GM12878 (cell line): ENCODE measurements around the gene PPIC. TPM values are rescaled to one million over a fixed set of nuclear protein-coding genes. Genes with fewer than 3 reads are reported as not detected.

Source experiments
- ATAC-seq: fragments of 200-7000 bp; cut with Tn5 transposase; 3 replicates; pipeline ENCODE4 v1.9.1; 2020; ENCODE audit warnings: mild to moderate bottlenecking, moderate library complexity
- BruUV-seq: library from RNA; stranded (reverse); fragments of 400-500 nt; replicated peaks from 2 replicates; lab custom pipeline; 2021; lab: Mats Ljungman, UMichigan
- CTCF ChIA-PET: fragments of 300-600 bp; sonication (Branson Sonifier 250); formaldehyde crosslinking; extraction: SDS; loops from one replicate; lab custom pipeline; 2021; ENCODE audit warnings: inconsistent platforms; lab: Yijun Ruan, JAX
- POLR2A ChIA-PET: fragments of 350-600 bp; formaldehyde crosslinking; extraction: SDS; loops from one replicate; lab custom pipeline; 2021; ENCODE audit warnings: inconsistent platforms; lab: Charles Lee
- RAD21 ChIA-PET: fragments of 300-600 bp; sonication (Branson Sonifier 250); formaldehyde crosslinking; loops from one replicate; lab custom pipeline; 2023; ENCODE audit warnings: antibody characterized with exemption; ENCODE audit not compliant: unreplicated experiment; lab: Charles Lee
- SMC1A ChIA-PET: fragments of 300-600 bp; sonication (Branson Sonifier 250); formaldehyde crosslinking; loops from one replicate; lab custom pipeline; 2023; ENCODE audit not compliant: unreplicated experiment, uncharacterized antibody; lab: Charles Lee
- DNase-seq: peaks from one replicate; pipeline ENCODE4 v3.0.0-alpha.2; 2011; ENCODE audit warnings: low read depth, low spot score
- FAIRE-seq: peaks from 3 replicates; lab custom pipeline; 2011; peaks lifted over from hg19 to GRCh38; lab: Jason Lieb, UNC
- H2AFZ ChIP-seq: 2 replicates; pipeline ENCODE4 v1.6.0; 2011; ENCODE audit warnings: low read depth, low read length, control low read depth; ENCODE audit not compliant: control insufficient read depth
- H3K27ac ChIP-seq: 2 replicates; pipeline ENCODE4 v1.5.1; 2011; ENCODE audit warnings: control low read depth; ENCODE audit not compliant: control insufficient read depth, insufficient read depth
- H3K27me3 ChIP-seq, 2 experiments: replicated peaks in 1 of 2; 2 replicates each; pipeline versions ENCODE4 v1.6.0 to v1.6.1; 2011; ENCODE audit warnings: low read length in 1 of 2; ENCODE audit not compliant: control insufficient read depth in 2 of 2, insufficient read depth in 2 of 2
- H3K36me3 ChIP-seq, 2 experiments: 2 replicates each; pipeline ENCODE4 v1.5.1; 2011; ENCODE audit warnings: low read length in 1 of 2; ENCODE audit not compliant: control insufficient read depth in 2 of 2, insufficient read depth in 2 of 2
- H3K4me1 ChIP-seq: 2 replicates; pipeline ENCODE4 v1.6.1; 2011; ENCODE audit warnings: mild to moderate bottlenecking, low read length, moderate library complexity, mixed read lengths; ENCODE audit not compliant: control insufficient read depth, insufficient read depth
- H3K4me2 ChIP-seq: 2 replicates; pipeline ENCODE4 v1.6.0; 2011; ENCODE audit warnings: control low read depth; ENCODE audit not compliant: control insufficient read depth, insufficient read depth
- H3K4me3 ChIP-seq: fragments of 200-600 bp; sonication (generic); 2 replicates; pipeline ENCODE4 v1.5.1; 2016
- H3K79me2 ChIP-seq: 2 replicates; pipeline ENCODE4 v1.6.0; 2011; ENCODE audit warnings: low read length; ENCODE audit not compliant: control insufficient read depth, insufficient read depth
- H3K9ac ChIP-seq: 2 replicates; pipeline ENCODE4 v1.8.0; 2011; ENCODE audit warnings: low read length, control low read depth, mixed read lengths; ENCODE audit not compliant: control insufficient read depth, insufficient read depth
- H3K9me3 ChIP-seq: replicated peaks from 3 replicates; pipeline ENCODE4 v1.5.1; 2011; ENCODE audit warnings: mild to moderate bottlenecking, low read length; ENCODE audit not compliant: control insufficient read depth, insufficient read depth
- H4K20me1 ChIP-seq: 2 replicates; pipeline ENCODE4 v1.6.0; 2011; ENCODE audit not compliant: control insufficient read depth, insufficient read depth
- CBX3 ChIP-seq: fragments of 200-600 bp; sonication (generic); IDR thresholded peaks from 2 replicates; pipeline ENCODE4 v1.6.1; 2016; ENCODE audit warnings: low read depth, borderline replicate concordance
- CBX5 ChIP-seq: sonication (generic); IDR thresholded peaks from 2 replicates; pipeline ENCODE4 v1.6.1; 2016; ENCODE audit warnings: low read depth, moderate library complexity, mild to moderate bottlenecking, inconsistent platforms
- DPF2 ChIP-seq: fragments of 450-650 bp; IDR thresholded peaks from 2 replicates; pipeline ENCODE4 v1.6.1; 2017; ENCODE audit warnings: mild to moderate bottlenecking
- ESRRA ChIP-seq: IDR thresholded peaks from 2 replicates; pipeline ENCODE4 v1.6.1; 2012; ENCODE audit warnings: mild to moderate bottlenecking, low read length, improper control_type of control experiment
- EZH2 ChIP-seq: IDR thresholded peaks from 2 replicates; pipeline ENCODE4 v1.6.1; 2012; ENCODE audit warnings: low read depth, mild to moderate bottlenecking, control low read depth, inconsistent platforms, low read length, borderline replicate concordance; ENCODE audit not compliant: control insufficient read depth
- KDM1A ChIP-seq: fragments of 200-600 bp; sonication (generic); IDR thresholded peaks from 2 replicates; pipeline ENCODE4 v1.6.1; 2016; ENCODE audit warnings: borderline replicate concordance
- MTA2 ChIP-seq: fragments of 450-650 bp; IDR thresholded peaks from 2 replicates; pipeline ENCODE4 v1.6.1; 2016; ENCODE audit warnings: low read depth, mild to moderate bottlenecking, moderate library complexity
- NR2C2 ChIP-seq: IDR thresholded peaks from 2 replicates; pipeline ENCODE4 v1.6.1; 2011; ENCODE audit warnings: borderline replicate concordance, low read depth; ENCODE audit not compliant: control insufficient read depth, insufficient read length
- PML ChIP-seq: IDR thresholded peaks from 2 replicates; pipeline ENCODE4 v1.6.1; 2012; ENCODE audit warnings: low read length, inconsistent platforms
- SREBF2 ChIP-seq: IDR thresholded peaks from 2 replicates; pipeline ENCODE4 v1.6.1; 2012; ENCODE audit warnings: mild to moderate bottlenecking, low read length
- ZNF274 ChIP-seq: IDR thresholded peaks from one replicate; pipeline ENCODE4 v1.8.0; 2011; ENCODE audit not compliant: insufficient read length, insufficient read depth
- WGBS: methylation state at CpG from one replicate; pipeline ENCODE4 v1.1.6; 2016; ENCODE audit warnings: low lambda C conversion rate; ENCODE audit not compliant: insufficient replicate concordance, insufficient coverage; ENCODE audit errors: missing lambda C conversion rate; 5-methylcytosine and 5-hydroxymethylcytosine counted together
- in situ Hi-C: fragments of 300-500 bp; cut with MboI; formaldehyde crosslinking; loops from 9 replicates; pipeline ENCODE4 v1.14.3; 2018; ENCODE audit warnings: mixed read lengths
- intact Hi-C: fragments of 100-400 bp; cut with micrococcal nuclease; formaldehyde crosslinking; loops from one replicate; pipeline ENCODE4 v1.14.2; 2022; ENCODE audit not compliant: unreplicated experiment
- polyA plus RNA-seq, 11 experiments: library from polyadenylated mRNA; depleted of rRNA in 4 of 11; unstranded in 6 of 11; stranded (reverse) in 5 of 11; fragments of >200 nt; fragmentation: Nextera tagmentation in 4 of 11; fragmentation: Illumina TruSeq in 1 of 11; extraction: Ambion mirVana in 4 of 11; extraction: Trizol in 1 of 11; gene quantifications; 1 replicate in 1 of 11; 2 replicates in 10 of 11; pipeline versions ENCODE4 v1.2.1 to v1.2.3, GENCODE V29; 2011 to 2016; ENCODE audit warnings: inconsistent platforms in 2 of 11, missing spikeins in 2 of 11, low read depth in 1 of 11
- total RNA-seq, 4 experiments: library from RNA; depleted of rRNA in 3 of 4; stranded (reverse); fragments of >200 nt in 3 of 4; fragmentation: Illumina TruSeq in 1 of 4; extraction: Trizol in 1 of 4; gene quantifications; 2 replicates each; pipeline versions ENCODE4 v1.2.1 to v1.2.3, GENCODE V29; 2013 to 2021
- TF ChIP-seq, protein P1 (sequence below): fragments of 450-650 bp; formaldehyde crosslinking; IDR thresholded peaks from 2 replicates; pipeline ENCODE4 v1.4.0; 2020; ENCODE audit warnings: mild to moderate bottlenecking, moderate library complexity
- TF ChIP-seq, protein P2 (sequence below): fragments of 450-650 bp; IDR thresholded peaks from 2 replicates; pipeline ENCODE4 v1.6.1; 2016; ENCODE audit warnings: mild to moderate bottlenecking, moderate library complexity, borderline replicate concordance
- TF ChIP-seq, protein P3 (sequence below): IDR thresholded peaks from 2 replicates; pipeline ENCODE4 v1.6.1; 2011; ENCODE audit warnings: low read depth, low read length, improper control_type of control experiment, borderline replicate concordance

PPIC gene
- total and polyA plus RNA-seq, 10 of the 15 experiments (the other 5 are each of a cell fraction or from before 2014, with no cell fraction given): 0.12 to 0.21 TPM; not detected in 8

DNA sequence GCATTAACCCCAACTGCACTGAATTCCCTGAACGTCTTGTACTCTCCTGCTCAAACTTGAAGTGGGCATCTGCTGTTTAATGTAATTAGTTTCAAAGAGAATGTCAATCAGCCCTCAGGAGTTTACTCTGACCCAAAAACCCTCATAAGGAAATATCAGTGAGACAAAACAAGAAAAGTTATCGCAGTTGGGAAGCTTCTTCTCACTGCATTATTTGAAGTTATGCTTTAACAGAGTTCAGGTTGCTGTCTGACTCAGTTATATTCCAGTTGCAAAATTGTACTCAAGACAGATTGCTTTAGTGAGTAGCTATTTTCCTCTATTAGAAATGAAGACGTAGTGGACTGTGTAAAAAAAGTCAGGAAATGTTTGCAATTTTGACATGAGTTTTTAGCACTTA is 52.1 kb downstream of the PPIC start:
- BruUV-seq: no TSS peak
- intact Hi-C loops (no loop called here), in situ Hi-C loops (no loop called here)
- no peak overlapping the region for H3K9ac ChIP-seq
- no peak overlapping the region for H2AFZ ChIP-seq
- WGBS: 34% methylated on average over 3 of the region's 3 CpGs
- H3K36me3 ChIP-seq: no peaks in the 10 kb centered on the region
- no peaks in the 10 kb centered on the region for H4K20me1 ChIP-seq
- H3K4me1 ChIP-seq: peaks cover 20% of the 10 kb centered on the region
- H3K27ac ChIP-seq: no peak overlapping the region
- RAD21 ChIA-PET: no interaction called here
- POLR2A ChIA-PET: no interaction called here
- CTCF ChIA-PET: interaction anchor here (0.6 kb wide), 1 partner anchor 1417 kb away, joined by 5 read pairs; no protein-coding TSS in a partner anchor
- no peak overlapping the region for H3K4me2 ChIP-seq
- no peak for DNase-seq
- SMC1A ChIA-PET: interaction anchor here (1.1 to 1.3 kb wide), 2 partner anchors 8 to 281 kb away, joined by 3 to 4 read pairs; no protein-coding TSS in a partner anchor
- no peaks in the 10 kb centered on the region for H3K79me2 ChIP-seq
- no peak overlapping the region for H3K4me3 ChIP-seq
- no peaks in the 10 kb centered on the region for H3K9me3 ChIP-seq
- no peaks in the 10 kb centered on the region for H3K27me3 ChIP-seq
- peak; percentile 38 for ATAC-seq
- no peak for FAIRE-seq
- TF ChIP-seq KDM1A (no peak), CBX5 (no peak), ZNF274 (no peak), NR2C2 (no peak), MTA2 (no peak), PML (no peak), DPF2 (no peak), ESRRA (no peak), CBX3 (no peak), SREBF2 (no peak), EZH2 (no peak)
- TF ChIP-seq, protein P1, sequence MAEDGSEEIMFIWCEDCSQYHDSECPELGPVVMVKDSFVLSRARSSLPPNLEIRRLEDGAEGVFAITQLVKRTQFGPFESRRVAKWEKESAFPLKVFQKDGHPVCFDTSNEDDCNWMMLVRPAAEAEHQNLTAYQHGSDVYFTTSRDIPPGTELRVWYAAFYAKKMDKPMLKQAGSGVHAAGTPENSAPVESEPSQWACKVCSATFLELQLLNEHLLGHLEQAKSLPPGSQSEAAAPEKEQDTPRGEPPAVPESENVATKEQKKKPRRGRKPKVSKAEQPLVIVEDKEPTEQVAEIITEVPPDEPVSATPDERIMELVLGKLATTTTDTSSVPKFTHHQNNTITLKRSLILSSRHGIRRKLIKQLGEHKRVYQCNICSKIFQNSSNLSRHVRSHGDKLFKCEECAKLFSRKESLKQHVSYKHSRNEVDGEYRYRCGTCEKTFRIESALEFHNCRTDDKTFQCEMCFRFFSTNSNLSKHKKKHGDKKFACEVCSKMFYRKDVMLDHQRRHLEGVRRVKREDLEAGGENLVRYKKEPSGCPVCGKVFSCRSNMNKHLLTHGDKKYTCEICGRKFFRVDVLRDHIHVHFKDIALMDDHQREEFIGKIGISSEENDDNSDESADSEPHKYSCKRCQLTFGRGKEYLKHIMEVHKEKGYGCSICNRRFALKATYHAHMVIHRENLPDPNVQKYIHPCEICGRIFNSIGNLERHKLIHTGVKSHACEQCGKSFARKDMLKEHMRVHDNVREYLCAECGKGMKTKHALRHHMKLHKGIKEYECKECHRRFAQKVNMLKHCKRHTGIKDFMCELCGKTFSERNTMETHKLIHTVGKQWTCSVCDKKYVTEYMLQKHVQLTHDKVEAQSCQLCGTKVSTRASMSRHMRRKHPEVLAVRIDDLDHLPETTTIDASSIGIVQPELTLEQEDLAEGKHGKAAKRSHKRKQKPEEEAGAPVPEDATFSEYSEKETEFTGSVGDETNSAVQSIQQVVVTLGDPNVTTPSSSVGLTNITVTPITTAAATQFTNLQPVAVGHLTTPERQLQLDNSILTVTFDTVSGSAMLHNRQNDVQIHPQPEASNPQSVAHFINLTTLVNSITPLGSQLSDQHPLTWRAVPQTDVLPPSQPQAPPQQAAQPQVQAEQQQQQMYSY (CRISPR knock-in tag): no peak
- TF ChIP-seq, protein P2, sequence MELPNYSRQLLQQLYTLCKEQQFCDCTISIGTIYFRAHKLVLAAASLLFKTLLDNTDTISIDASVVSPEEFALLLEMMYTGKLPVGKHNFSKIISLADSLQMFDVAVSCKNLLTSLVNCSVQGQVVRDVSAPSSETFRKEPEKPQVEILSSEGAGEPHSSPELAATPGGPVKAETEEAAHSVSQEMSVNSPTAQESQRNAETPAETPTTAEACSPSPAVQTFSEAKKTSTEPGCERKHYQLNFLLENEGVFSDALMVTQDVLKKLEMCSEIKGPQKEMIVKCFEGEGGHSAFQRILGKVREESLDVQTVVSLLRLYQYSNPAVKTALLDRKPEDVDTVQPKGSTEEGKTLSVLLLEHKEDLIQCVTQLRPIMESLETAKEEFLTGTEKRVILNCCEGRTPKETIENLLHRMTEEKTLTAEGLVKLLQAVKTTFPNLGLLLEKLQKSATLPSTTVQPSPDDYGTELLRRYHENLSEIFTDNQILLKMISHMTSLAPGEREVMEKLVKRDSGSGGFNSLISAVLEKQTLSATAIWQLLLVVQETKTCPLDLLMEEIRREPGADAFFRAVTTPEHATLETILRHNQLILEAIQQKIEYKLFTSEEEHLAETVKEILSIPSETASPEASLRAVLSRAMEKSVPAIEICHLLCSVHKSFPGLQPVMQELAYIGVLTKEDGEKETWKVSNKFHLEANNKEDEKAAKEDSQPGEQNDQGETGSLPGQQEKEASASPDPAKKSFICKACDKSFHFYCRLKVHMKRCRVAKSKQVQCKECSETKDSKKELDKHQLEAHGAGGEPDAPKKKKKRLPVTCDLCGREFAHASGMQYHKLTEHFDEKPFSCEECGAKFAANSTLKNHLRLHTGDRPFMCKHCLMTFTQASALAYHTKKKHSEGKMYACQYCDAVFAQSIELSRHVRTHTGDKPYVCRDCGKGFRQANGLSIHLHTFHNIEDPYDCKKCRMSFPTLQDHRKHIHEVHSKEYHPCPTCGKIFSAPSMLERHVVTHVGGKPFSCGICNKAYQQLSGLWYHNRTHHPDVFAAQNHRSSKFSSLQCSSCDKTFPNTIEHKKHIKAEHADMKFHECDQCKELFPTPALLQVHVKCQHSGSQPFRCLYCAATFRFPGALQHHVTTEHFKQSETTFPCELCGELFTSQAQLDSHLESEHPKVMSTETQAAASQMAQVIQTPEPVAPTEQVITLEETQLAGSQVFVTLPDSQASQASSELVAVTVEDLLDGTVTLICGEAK: no peak
- TF ChIP-seq, protein P3, sequence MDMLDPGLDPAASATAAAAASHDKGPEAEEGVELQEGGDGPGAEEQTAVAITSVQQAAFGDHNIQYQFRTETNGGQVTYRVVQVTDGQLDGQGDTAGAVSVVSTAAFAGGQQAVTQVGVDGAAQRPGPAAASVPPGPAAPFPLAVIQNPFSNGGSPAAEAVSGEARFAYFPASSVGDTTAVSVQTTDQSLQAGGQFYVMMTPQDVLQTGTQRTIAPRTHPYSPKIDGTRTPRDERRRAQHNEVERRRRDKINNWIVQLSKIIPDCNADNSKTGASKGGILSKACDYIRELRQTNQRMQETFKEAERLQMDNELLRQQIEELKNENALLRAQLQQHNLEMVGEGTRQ: no peak
